ENCODE data around the gene TRDMT1. TPM values are rescaled to one million over a fixed set of nuclear protein-coding genes. Genes with fewer than 3 reads are reported as not detected.

Gene TRDMT1
- total RNA-seq, 2 donors from 2014 or later: 8.1 to 13.0 TPM

GRCh38 chr10:17196573-17196972, 4.9 kb downstream of the TRDMT1 start:
- Histone ChIP-seq H3K27ac (ENCODE audit: low read depth, low read length) (no peak overlapping the region), H3K27me3 (ENCODE audit: control insufficient read depth, insufficient read depth, low read length, poor library complexity, severe bottlenecking) (no peaks in the 10 kb centered on the region), H3K4me1 (ENCODE audit: control insufficient read depth, insufficient read depth, low read length) (no peaks in the 10 kb centered on the region), H3K9me3 (ENCODE audit: control insufficient read depth, low read length) (peaks cover 7% of the 10 kb centered on the region), H3K4me3 (ENCODE audit: low read length) (no peak overlapping the region), H3K9ac (ENCODE audit: extremely low read depth, low read length, poor library complexity, severe bottlenecking) (no peak overlapping the region), H3K36me3 (ENCODE audit: control insufficient read depth, insufficient read depth, low read length) (no peaks in the 10 kb centered on the region)
- Mint-ChIP-seq H3K27me3 (ENCODE audit: insufficient read depth) (no peaks in the 10 kb centered on the region), H3K27ac (no peak overlapping the region), H3K4me1 (peaks cover 23% of the 10 kb centered on the region), H3K4me3 (no peak overlapping the region), H3K9me3 (peaks cover 5% of the 10 kb centered on the region), H3K36me3 (ENCODE audit: low read depth) (no peaks in the 10 kb centered on the region)
- no peak for DNase-seq
- 50 to 67% methylated on average over 2 to 3 of the region's 3 CpGs for WGBS, 2 experiments (ENCODE audit: insufficient coverage in 1 of 2, insufficient read length in 1 of 2)
- TF ChIP-seq CTCF (conservative IDR thresholded peaks at IDR 0.05): no peak

GRCh38 chr10:17196045-17196444, 5.4 kb downstream of the TRDMT1 start:
- WGBS, 2 experiments (ENCODE audit: insufficient coverage in 1 of 2, insufficient read length in 1 of 2): 66 to 100% methylated on average over 2 of the region's 2 CpGs
- Histone ChIP-seq H3K27ac (ENCODE audit: low read depth, low read length) (no peak overlapping the region), H3K4me3 (ENCODE audit: low read length) (no peak overlapping the region), H3K9ac (ENCODE audit: extremely low read depth, low read length, poor library complexity, severe bottlenecking) (no peak overlapping the region), H3K36me3 (ENCODE audit: control insufficient read depth, insufficient read depth, low read length) (no peaks in the 10 kb centered on the region), H3K4me1 (ENCODE audit: control insufficient read depth, insufficient read depth, low read length) (no peaks in the 10 kb centered on the region), H3K27me3 (ENCODE audit: control insufficient read depth, insufficient read depth, low read length, poor library complexity, severe bottlenecking) (no peaks in the 10 kb centered on the region), H3K9me3 (ENCODE audit: control insufficient read depth, low read length) (peaks cover 7% of the 10 kb centered on the region)
- Mint-ChIP-seq H3K4me1 (peaks cover 22% of the 10 kb centered on the region), H3K27me3 (ENCODE audit: insufficient read depth) (no peaks in the 10 kb centered on the region), H3K4me3 (no peak overlapping the region), H3K36me3 (ENCODE audit: low read depth) (no peaks in the 10 kb centered on the region), H3K27ac (no peak overlapping the region), H3K9me3 (peaks cover 5% of the 10 kb centered on the region)
- DNase-seq: no peak
- TF ChIP-seq CTCF (conservative IDR thresholded peaks at IDR 0.05): no peak

GRCh38 chr10:17195083-17195482, 6.4 kb downstream of the TRDMT1 start:
- Mint-ChIP-seq H3K4me1 (peaks cover 17% of the 10 kb centered on the region), H3K9me3 (peaks cover 5% of the 10 kb centered on the region), H3K27ac (no peak overlapping the region), H3K27me3 (ENCODE audit: insufficient read depth) (no peaks in the 10 kb centered on the region), H3K36me3 (ENCODE audit: low read depth) (no peaks in the 10 kb centered on the region), H3K4me3 (no peak overlapping the region)
- WGBS, 2 experiments (ENCODE audit: insufficient coverage in 1 of 2, insufficient read length in 1 of 2): 57 to 74% methylated on average over 3 to 5 of the region's 5 CpGs
- Histone ChIP-seq H3K36me3 (ENCODE audit: control insufficient read depth, insufficient read depth, low read length) (no peaks in the 10 kb centered on the region), H3K9me3 (ENCODE audit: control insufficient read depth, low read length) (peaks cover 7% of the 10 kb centered on the region), H3K9ac (ENCODE audit: extremely low read depth, low read length, poor library complexity, severe bottlenecking) (no peak overlapping the region), H3K4me3 (ENCODE audit: low read length) (no peak overlapping the region), H3K27me3 (ENCODE audit: control insufficient read depth, insufficient read depth, low read length, poor library complexity, severe bottlenecking) (no peaks in the 10 kb centered on the region), H3K4me1 (ENCODE audit: control insufficient read depth, insufficient read depth, low read length) (no peaks in the 10 kb centered on the region), H3K27ac (ENCODE audit: low read depth, low read length) (no peak overlapping the region)
- TF ChIP-seq CTCF (conservative IDR thresholded peaks at IDR 0.05): no peak
- no peak for DNase-seq
